Fibroblast of peridontal ligament (primary cell): ENCODE measurements around the gene PAPOLA.
"Not testable (repeated sequence)": the region's sequence is repeated elsewhere in the genome, so short reads cannot be mapped to it uniquely, and the experiment has no call there.

Experiments
- DNase-seq: peaks from one replicate; pipeline ENCODE4 v3.0.0-alpha.2; 2010; ENCODE audit errors: extremely low read depth

Gene PAPOLA

DNA sequence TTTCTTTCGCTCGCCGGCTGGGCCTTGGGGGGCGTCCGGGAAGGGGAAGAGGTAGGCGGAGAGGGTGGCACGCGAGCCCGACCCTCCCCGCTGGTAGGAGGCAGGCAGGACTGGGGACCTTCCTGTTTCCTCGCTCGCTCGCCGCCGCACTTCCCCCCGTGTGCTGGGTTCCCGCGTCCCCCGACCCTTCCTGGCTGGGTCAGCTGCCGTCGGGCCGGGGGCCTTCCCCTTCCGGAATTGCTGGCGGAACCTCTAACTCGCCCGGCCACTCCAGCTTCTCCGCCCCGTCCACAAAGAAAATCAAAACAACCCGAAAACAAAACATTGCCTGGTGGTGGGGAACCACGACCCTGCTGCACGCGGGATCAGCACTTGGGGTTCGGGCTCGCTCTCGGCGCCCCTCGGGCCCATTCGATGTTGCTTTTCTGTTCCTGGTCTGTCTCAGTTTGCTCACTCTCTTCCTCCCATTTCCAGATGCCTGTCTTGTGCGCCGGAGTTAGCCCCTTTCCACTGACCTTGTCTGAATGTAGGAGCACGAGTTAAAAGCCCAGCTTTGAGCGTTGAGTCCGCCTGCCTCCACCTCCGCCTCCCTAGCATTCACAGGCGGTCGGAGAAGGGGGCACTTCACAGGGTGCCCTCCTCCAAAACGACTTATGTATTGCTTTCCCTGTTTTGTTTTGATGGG is 581 bp downstream of the PAPOLA start:
- DNase-seq = peak; percentile 29

DNA sequence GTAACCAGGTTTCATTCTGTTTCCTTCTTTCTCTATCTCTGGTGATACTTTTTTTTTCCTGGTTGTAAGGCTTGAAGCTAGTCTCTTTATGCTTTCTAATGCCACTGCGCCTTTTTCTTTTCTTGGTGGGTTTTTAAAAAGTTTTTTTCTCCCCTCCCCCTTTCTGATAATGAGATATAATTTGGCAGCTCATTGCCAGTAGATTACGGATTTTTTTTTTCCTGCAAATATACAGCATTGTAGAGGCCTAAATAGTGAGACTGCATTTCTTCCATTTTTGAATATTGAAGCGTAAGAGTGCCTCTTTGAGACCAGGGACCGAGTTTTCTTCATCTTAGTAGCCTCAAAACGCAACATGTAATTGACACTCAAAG is 1.1 kb downstream of the PAPOLA start:
- no peak for DNase-seq

DNA sequence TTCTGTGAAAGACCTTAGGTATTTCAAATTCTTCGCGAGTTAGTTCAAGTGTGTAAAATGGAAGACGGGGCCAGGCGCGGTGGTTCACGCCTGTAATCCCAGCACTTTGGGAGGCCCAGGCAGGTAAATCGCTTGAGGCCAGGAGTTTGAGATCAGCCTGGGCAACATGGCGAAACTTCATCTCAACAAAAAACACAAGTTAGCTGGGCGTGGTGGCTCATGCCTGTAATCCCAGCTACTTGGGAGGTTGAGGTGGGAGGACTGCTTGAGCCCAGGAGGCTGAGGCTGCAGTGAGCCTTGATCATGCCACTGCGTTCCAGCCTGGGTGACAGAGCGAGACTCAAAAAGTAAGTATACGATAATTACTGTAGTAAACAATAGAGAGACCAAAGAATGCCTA is 2.2 kb downstream of the PAPOLA start:
- not testable (repeated sequence) for DNase-seq

DNA sequence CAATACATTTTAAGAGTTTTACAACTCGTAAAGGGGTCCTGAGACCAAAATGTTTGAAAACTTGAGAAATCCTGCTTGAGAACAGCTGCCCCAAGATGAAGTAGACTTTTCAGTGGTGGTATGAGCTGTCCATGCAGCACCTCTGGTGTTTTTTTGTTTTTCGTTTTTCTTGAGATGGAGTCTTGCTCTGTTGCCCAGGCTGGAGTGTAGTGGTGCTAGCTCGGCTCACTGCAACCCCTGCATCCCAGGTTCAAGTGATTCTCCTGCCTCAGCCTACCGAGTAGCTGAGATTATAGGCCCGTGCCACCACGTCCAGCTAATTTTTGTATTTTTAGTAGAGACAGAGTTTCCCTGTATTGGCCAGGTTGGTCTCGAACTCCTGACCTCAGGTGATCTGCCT is 5.5 kb downstream of the PAPOLA start:
- DNase-seq = no peak

GRCh38 chr14:96508900-96509299 is 6.7 kb downstream of the PAPOLA start:
- DNase-seq = no peak

DNA sequence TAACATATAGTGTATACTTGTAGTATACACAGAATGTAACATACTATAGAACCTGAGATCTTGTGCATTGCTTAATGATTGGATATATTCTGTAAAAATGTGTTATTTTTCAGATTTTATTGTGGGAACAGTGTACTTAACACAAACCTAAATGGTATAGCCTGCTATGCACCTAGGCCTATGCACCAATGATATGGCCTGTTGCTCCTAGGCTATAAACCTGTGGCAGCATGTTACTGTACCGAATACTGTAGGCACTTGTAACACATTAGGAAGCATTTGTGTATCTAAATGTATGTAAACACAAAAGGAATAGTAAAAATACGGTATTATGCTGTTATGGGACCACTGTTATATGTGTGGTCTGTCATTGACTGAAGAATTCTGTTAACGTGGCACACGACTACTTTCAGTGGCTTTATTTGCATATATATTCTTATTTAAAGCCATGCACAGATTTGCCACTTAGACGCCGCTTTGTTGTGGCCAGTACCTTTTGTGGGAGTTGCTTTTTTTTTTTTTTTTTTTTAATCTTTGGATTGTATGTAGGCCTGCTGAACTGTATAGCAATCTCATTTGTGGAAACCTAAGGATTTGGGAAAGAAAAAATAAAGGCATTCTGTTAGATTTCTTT is 7.4 kb downstream of the PAPOLA start:
- DNase-seq = no peak

- DNase-seq = no peak
These were observed 9.0 kb downstream of the PAPOLA start for GRCh38 chr14:96511146-96511545.

GRCh38 chr14:96511667-96512066 is 9.5 kb downstream of the PAPOLA start:
- no peak for DNase-seq

- DNase-seq = no peak
These were observed 9.9 kb downstream of the PAPOLA start for GRCh38 chr14:96512122-96512521.

- no peak for DNase-seq
These were observed 10.6 kb downstream of the PAPOLA start for GRCh38 chr14:96512602-96513397.

GRCh38 chr14:96514694-96515093 is 12.5 kb downstream of the PAPOLA start:
- DNase-seq = no peak

GRCh38 chr14:96515731-96516130 is 13.5 kb downstream of the PAPOLA start:
- DNase-seq = no peak

GRCh38 chr14:96516351-96516750 is 14.2 kb downstream of the PAPOLA start:
- no peak for DNase-seq

DNA sequence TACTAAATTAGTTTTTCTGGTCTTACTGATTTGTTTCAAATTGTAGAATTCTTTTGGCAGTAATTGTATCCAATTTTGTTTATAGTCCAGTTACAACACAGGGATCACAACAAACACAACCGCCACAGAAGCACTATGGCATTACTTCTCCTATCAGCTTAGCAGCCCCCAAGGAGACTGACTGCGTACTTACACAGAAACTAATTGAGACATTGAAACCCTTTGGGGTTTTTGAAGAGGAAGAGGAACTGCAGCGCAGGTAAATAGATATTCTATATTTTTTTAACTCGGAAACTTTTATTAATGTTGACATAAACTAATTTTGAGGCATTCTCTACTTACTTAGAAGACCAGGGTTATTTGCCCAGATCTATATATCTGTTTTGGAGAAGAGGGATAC is 17.8 kb downstream of the PAPOLA start:
- DNase-seq = no peak

DNA sequence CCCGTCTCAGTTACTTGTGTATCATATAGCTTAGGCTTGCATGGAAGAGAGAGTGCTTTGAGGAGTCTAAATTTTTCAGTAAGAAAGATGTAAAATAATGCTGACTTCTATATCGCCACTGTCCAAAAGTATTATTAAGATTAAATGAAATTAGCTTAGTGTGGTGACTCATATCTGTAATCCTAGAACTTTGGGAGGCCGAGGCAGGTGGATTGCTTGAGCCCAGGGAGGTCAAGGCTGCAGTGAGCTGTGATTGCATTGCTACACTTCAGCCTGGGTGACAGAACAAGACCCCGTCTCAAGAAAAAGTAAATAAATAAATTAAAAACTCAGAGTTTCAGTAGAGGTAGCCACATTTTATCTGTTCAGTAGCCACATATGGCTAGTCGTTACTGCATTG is 23.3 kb downstream of the PAPOLA start:
- no peak for DNase-seq

DNA sequence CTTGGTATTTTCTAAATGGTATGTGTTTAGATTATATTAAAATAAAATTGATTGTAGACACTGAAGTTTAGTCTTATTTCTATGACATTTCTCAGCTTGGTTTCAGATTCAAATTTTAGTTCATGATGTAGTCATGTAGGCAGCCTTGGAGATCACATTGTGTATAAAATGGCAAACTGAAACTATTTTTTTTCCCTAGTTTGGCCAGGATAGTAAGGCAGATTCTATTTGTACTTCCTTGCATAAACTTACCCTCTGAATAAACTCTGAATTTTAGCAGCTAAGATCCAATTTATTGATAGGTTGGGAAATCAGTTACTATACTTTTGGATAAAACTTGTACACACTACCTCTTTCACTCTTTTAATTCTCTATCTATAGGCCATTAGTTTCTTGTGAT is 30.4 kb downstream of the PAPOLA start:
- DNase-seq = peak; percentile 48

- peak; percentile 17 for DNase-seq
These were observed 34.6 kb downstream of the PAPOLA start for GRCh38 chr14:96536807-96537206.

DNA sequence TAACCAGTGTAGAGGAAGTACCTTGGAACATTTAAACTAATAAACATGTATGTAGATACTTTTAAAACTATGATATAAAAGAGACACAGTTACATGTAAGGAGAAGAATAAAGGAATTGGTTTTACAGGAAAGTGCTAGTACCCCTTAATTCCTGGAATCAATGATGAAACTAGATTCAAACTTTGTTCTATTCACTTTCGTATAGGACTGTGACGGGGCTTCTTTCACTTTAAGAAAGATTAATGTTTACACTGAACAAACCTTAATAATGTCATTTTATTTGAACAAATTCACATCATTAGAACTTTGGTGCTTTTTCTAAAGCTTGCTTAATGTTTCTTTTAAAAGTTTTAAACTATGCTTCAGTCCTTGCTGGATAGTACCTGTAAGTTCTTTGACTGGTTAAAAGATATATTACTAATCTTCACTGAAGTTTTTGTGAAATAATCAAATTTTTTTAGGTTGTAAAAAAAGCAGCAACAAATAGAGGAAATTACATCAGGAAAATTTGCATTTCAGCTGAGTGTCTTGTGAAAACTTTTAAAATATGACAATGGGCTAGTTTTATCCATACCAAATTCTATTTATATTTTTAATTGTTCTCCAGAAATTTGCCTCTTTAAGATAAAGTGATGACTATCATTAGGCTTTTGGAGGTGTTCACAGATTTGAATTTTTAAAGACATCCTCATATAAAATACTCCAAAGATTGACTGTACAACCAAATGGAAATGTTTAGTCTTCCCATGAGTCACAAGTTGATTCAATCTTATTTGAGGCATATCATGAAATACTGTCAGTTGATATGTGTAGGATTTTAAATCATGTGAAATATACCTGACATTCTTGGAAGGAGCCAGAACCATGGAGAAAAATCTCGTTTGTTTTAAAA is 36.2 kb downstream of the PAPOLA start:
- peak; percentile 26 for DNase-seq

- DNase-seq = no peak
These were observed 36.8 kb downstream of the PAPOLA start for GRCh38 chr14:96538990-96539317.

DNA sequence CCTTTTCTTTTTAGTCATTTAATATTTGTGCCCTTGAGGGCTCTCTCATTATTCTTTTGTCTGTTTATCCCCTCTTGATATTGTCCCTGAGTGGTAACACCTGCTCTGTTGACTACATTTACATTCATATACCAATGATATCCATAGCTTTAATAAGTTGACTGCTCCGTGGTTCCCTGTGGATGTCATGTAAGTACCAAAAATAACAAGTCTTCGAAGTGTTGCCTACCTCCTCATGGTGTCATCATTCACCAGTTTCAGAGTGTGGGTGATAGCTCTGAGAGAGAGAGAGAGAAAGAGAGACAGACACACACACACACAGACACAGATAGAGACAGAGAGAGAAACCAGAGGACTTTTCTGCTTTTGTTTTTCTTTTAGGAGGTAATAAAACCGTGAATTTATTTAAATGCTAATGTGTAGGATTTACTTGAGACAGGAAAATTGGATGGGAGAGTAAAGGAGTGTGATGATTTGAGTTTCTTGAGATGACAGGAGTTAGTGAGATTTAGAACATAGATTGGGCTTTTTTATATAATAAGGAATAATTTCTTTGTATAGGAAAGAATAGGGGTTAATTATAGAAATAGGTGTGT is 52.2 kb downstream of the PAPOLA start:
- DNase-seq = no peak

- DNase-seq = no peak
These were observed 57.4 kb downstream of the PAPOLA start for GRCh38 chr14:96559571-96559970.

- DNase-seq = no peak
These were observed 62.2 kb downstream of the PAPOLA start for GRCh38 chr14:96564389-96564788.
